Neutrophil (primary cell): Measurements from ENCODE around the gene TPH1.
A peak's percentile ranks its signal among the peaks of the same experiment; 100 is the strongest.

Source experiments
- H3K27ac ChIP-seq: fragments of 200-600 bp; sonication (generic); 2 replicates; pipeline ENCODE4 v1.5.1; 2016; ENCODE audit warnings: mild to moderate bottlenecking, moderate library complexity
- H3K27me3 ChIP-seq: fragments of 200-600 bp; sonication (generic); 2 replicates; pipeline ENCODE4 v1.6.0; 2016; ENCODE audit warnings: mild to moderate bottlenecking
- H3K36me3 ChIP-seq: fragments of 200-600 bp; sonication (generic); 2 replicates; pipeline ENCODE4 v1.5.1; 2017
- H3K4me1 ChIP-seq, 2 experiments: fragments of 200-600 bp in 1 of 2; sonication (generic) in 1 of 2; 1 replicate in 1 of 2; 2 replicates in 1 of 2; pipeline versions ENCODE4 v1.5.1 to v1.6.1; 2013 to 2016; ENCODE audit warnings: low read depth in 1 of 2, low read length in 1 of 2, mild to moderate bottlenecking in 1 of 2, moderate library complexity in 1 of 2; ENCODE audit not compliant: control insufficient read depth in 1 of 2, insufficient read depth in 1 of 2
- H3K4me3 ChIP-seq, 2 experiments: fragments of 200-600 bp in 1 of 2; sonication (generic) in 1 of 2; 1 replicate in 1 of 2; 2 replicates in 1 of 2; pipeline ENCODE4 v1.5.1; 2013 to 2016; ENCODE audit warnings: low read depth in 1 of 2, low read length in 1 of 2, mild to moderate bottlenecking in 1 of 2, moderate library complexity in 1 of 2
- H3K9me3 ChIP-seq: fragments of 200-600 bp; sonication (generic); 2 replicates; pipeline ENCODE4 v1.5.1; 2016
- CTCF ChIP-seq: fragments of 200-600 bp; sonication (generic); IDR thresholded peaks from 2 replicates; pipeline ENCODE4 v1.5.1; 2016; ENCODE audit warnings: antibody characterized with exemption

The TPH1 gene

GRCh38 chr11:18013790-18014507, 32.1 kb downstream of the TPH1 start:
- Histone ChIP-seq H3K27me3 (peaks cover 31% of the 10 kb centered on the region), H3K27ac (no peak overlapping the region), H3K36me3 (no peaks in the 10 kb centered on the region), H3K9me3 (no peaks in the 10 kb centered on the region), H3K4me1 (peaks cover 10 to 11% of the 10 kb centered on the region in 2 experiments), H3K4me3 (peak overlapping the region; percentile 83 to 94)
- TF ChIP-seq CTCF, result no peak

GRCh38 chr11:18012906-18013781, 32.9 kb downstream of the TPH1 start, which contains the start of gene SERGEF:
Gene SERGEF, minus strand, starts transcription at chr11:18013047. Its CDS starts 37 bp downstream, at chr11:18013010.
- TF ChIP-seq CTCF, result peak; percentile 38
- no peaks in the 10 kb centered on the region for H3K36me3 ChIP-seq
- peaks cover 10 to 11% of the 10 kb centered on the region in 2 experiments for H3K4me1 ChIP-seq
- no peaks in the 10 kb centered on the region for H3K9me3 ChIP-seq
- peak within 1 kb of the TSS; percentile 57 for H3K27ac ChIP-seq
- H3K27me3 ChIP-seq, result peaks cover 31% of the 10 kb centered on the region
- H3K4me3 ChIP-seq, result peak within 1 kb of the TSS; percentile 83 to 94

- peaks cover 31% of the 10 kb centered on the region for H3K27me3 ChIP-seq
- peak overlapping the region; percentile 57 for H3K27ac ChIP-seq
- no peak for TF ChIP-seq CTCF
- H3K4me3 ChIP-seq, result peak overlapping the region; percentile 83 to 94
- H3K36me3 ChIP-seq, result no peaks in the 10 kb centered on the region
- no peaks in the 10 kb centered on the region for H3K9me3 ChIP-seq
- H3K4me1 ChIP-seq, result peaks cover 10 to 11% of the 10 kb centered on the region in 2 experiments
Observed at GRCh38 chr11:18012122-18012905, 33.8 kb downstream of the TPH1 start.

GRCh38 chr11:18011633-18012032, 34.4 kb downstream of the TPH1 start:
- H3K36me3 ChIP-seq, result no peaks in the 10 kb centered on the region
- TF ChIP-seq CTCF, result no peak
- no peaks in the 10 kb centered on the region for H3K9me3 ChIP-seq
- peak overlapping the region; percentile 57 for H3K27ac ChIP-seq
- H3K4me3 ChIP-seq, result no peak overlapping the region
- H3K4me1 ChIP-seq, result peaks cover 10 to 11% of the 10 kb centered on the region in 2 experiments
- H3K27me3 ChIP-seq, result peaks cover 31% of the 10 kb centered on the region

- TF ChIP-seq CTCF, result no peak
- H3K27me3 ChIP-seq, result peaks cover 26% of the 10 kb centered on the region
- peaks cover 10 to 11% of the 10 kb centered on the region in 2 experiments for H3K4me1 ChIP-seq
- H3K27ac ChIP-seq, result peak overlapping the region; percentile 57
- H3K4me3 ChIP-seq, result no peak overlapping the region
- H3K9me3 ChIP-seq, result no peaks in the 10 kb centered on the region
- H3K36me3 ChIP-seq, result no peaks in the 10 kb centered on the region
Observed at GRCh38 chr11:18010977-18011586, 35.0 kb downstream of the TPH1 start.
